Stimulated activated CD4-positive, alpha-beta T cell treated with anti-CD3 and anti-CD28 coated beads, TNF-alpha, amount 100 ng/mL, for 48 hours (primary cell): ENCODE measurements around the gene FAT2.
"Not testable (repeated sequence)": the region's sequence is repeated elsewhere in the genome, so short reads cannot be mapped to it uniquely, and the experiment has no call there.

ENCODE experiments used
- DNase-seq, 3 donors: peaks; one replicate each; pipeline ENCODE4 v3.0.0-alpha.2; 2020; ENCODE audit warnings: low read depth in 3 of 3

Gene FAT2

GRCh38 chr5:151581812-151582583 lies 9.1 kb downstream of the FAT2 start:
- no peak for DNase-seq

GRCh38 chr5:151581347-151581746 lies 9.8 kb downstream of the FAT2 start:
- DNase-seq: no peak

- no peak for DNase-seq
These were observed 10.3 kb downstream of the FAT2 start for GRCh38 chr5:151580858-151581257.

GRCh38 chr5:151580239-151580638 lies 10.9 kb downstream of the FAT2 start:
- DNase-seq: no peak

GRCh38 chr5:151579146-151579545 lies 12.0 kb downstream of the FAT2 start:
- not testable (repeated sequence) for DNase-seq

GRCh38 chr5:151578326-151579025 lies 12.7 kb downstream of the FAT2 start:
- no peak for DNase-seq

GRCh38 chr5:151577566-151577965 lies 13.6 kb downstream of the FAT2 start:
- DNase-seq: no peak

GRCh38 chr5:151574444-151574996 lies 16.6 kb downstream of the FAT2 start:
- DNase-seq: no peak

- no peak for DNase-seq
These were observed 18.3 kb downstream of the FAT2 start for GRCh38 chr5:151572657-151573368.

GRCh38 chr5:151571270-151572173 lies 19.6 kb downstream of the FAT2 start:
- DNase-seq: no peak

- DNase-seq: no peak
These were observed 20.4 kb downstream of the FAT2 start for GRCh38 chr5:151570512-151571269.

- no peak for DNase-seq
These were observed 21.1 kb downstream of the FAT2 start for GRCh38 chr5:151570058-151570457.

- DNase-seq: peak; percentile 8 to 29 (median 27)
These were observed 21.7 kb downstream of the FAT2 start for GRCh38 chr5:151569132-151570046.

- DNase-seq: no peak
These were observed 23.1 kb downstream of the FAT2 start for GRCh38 chr5:151568036-151568435.

GRCh38 chr5:151565971-151566370 lies 25.2 kb downstream of the FAT2 start:
- no peak for DNase-seq

GRCh38 chr5:151562019-151562707 lies 29.0 kb downstream of the FAT2 start:
- no peak for DNase-seq

- DNase-seq: no peak
These were observed 33.2 kb downstream of the FAT2 start for GRCh38 chr5:151557951-151558350.

- DNase-seq: no peak
These were observed 33.7 kb downstream of the FAT2 start for GRCh38 chr5:151557466-151557865.

GRCh38 chr5:151556806-151557205 lies 34.3 kb downstream of the FAT2 start:
- DNase-seq: no peak
